ENCODE measurements around the gene AIM2. TPM values are rescaled to one million over a fixed set of nuclear protein-coding genes. Genes with fewer than 3 reads are reported as not detected.

Gene AIM2
- total RNA-seq, 1 donor from 2014 or later = not detected

Other genes with a start within 250 kb of the AIM2 start
- 3.2 TPM for gene MNDA, start 245.4 kb downstream of the AIM2 start, total RNA-seq
- gene PYHIN1, start 145.2 kb downstream of the AIM2 start, total RNA-seq = 4.2 TPM
- 101 TPM for gene IFI16, start 66.9 kb downstream of the AIM2 start, total RNA-seq
- gene CADM3, start 94.8 kb upstream of the AIM2 start, total RNA-seq = 23.8 TPM
- gene ACKR1, start 128.1 kb upstream of the AIM2 start, total RNA-seq = 102 TPM
- 3.2 TPM for gene FCER1A, start 225.6 kb upstream of the AIM2 start, total RNA-seq

Data from vagina (tissue), 1 donor.